ENCODE results near the gene VAMP5. TPM values are rescaled to one million over a fixed set of nuclear protein-coding genes. Genes with fewer than 3 reads are reported as not detected.

VAMP5 gene, protein sequence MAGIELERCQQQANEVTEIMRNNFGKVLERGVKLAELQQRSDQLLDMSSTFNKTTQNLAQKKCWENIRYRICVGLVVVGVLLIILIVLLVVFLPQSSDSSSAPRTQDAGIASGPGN
- total RNA-seq (46.0 TPM), polyA plus RNA-seq (ENCODE audit: insufficient read depth, low read depth, low replicate concordance) (145 TPM)
- long read RNA-seq, donor 1, transcript VAMP5-201 (3 exons, 689 nt) = major isoform, 22 of 31 reads
- long read RNA-seq, donor 1, partial matches to known transcripts = 7 of 31 reads
- long read RNA-seq, donor 1, other reads (novel, unspliced or antisense) = 0 of 31 reads
- long read RNA-seq, donor 2, transcript VAMP5-201 (3 exons, 689 nt) = major isoform, 23 of 47 reads
- long read RNA-seq, donor 2, partial matches to known transcripts = 24 of 47 reads
- long read RNA-seq, donor 2, other reads (novel, unspliced or antisense) = 0 of 47 reads
- long read RNA-seq, donor 3, transcript VAMP5-201 (3 exons, 689 nt) = major isoform, 43 of 44 reads
- long read RNA-seq, donor 3, partial matches to known transcripts = 0 of 44 reads
- long read RNA-seq, donor 3, other reads (novel, unspliced or antisense) = 0 of 44 reads
- long read RNA-seq, donor 4, transcript VAMP5-201 (3 exons, 689 nt) = major isoform, 22 of 39 reads
- long read RNA-seq, donor 4, partial matches to known transcripts = 17 of 39 reads
- long read RNA-seq, donor 4, other reads (novel, unspliced or antisense) = 0 of 39 reads
- long read RNA-seq, donor 5, partial matches to known transcripts = 0 of 2 reads
- long read RNA-seq, donor 5, other reads (novel, unspliced or antisense) = 0 of 2 reads
- long read RNA-seq, donor 6, transcript VAMP5-201 (3 exons, 689 nt) = major isoform, 73 of 108 reads
- long read RNA-seq, donor 6, partial matches to known transcripts = 22 of 108 reads
- long read RNA-seq, donor 6, other reads (novel, unspliced or antisense) = 11 of 108 reads
- long read RNA-seq, donor 7, transcript VAMP5-201 (3 exons, 689 nt) = major isoform, 14 of 18 reads
- long read RNA-seq, donor 7, partial matches to known transcripts = 4 of 18 reads
- long read RNA-seq, donor 7, other reads (novel, unspliced or antisense) = 0 of 18 reads
- long read RNA-seq, donor 8, transcript VAMP5-201 (3 exons, 689 nt) = major isoform, 45 of 58 reads
- long read RNA-seq, donor 8, partial matches to known transcripts = 0 of 58 reads
- long read RNA-seq, donor 8, other reads (novel, unspliced or antisense) = 11 of 58 reads
- long read RNA-seq, donor 9, transcript VAMP5-201 (3 exons, 689 nt) = major isoform, 28 of 29 reads
- long read RNA-seq, donor 9, partial matches to known transcripts = 0 of 29 reads
- long read RNA-seq, donor 9, other reads (novel, unspliced or antisense) = 0 of 29 reads
- long read RNA-seq, donor 10, transcript VAMP5-201 (3 exons, 689 nt) = major isoform, 23 of 58 reads
- long read RNA-seq, donor 10, partial matches to known transcripts = 32 of 58 reads
- long read RNA-seq, donor 10, other reads (novel, unspliced or antisense) = 0 of 58 reads

DNA sequence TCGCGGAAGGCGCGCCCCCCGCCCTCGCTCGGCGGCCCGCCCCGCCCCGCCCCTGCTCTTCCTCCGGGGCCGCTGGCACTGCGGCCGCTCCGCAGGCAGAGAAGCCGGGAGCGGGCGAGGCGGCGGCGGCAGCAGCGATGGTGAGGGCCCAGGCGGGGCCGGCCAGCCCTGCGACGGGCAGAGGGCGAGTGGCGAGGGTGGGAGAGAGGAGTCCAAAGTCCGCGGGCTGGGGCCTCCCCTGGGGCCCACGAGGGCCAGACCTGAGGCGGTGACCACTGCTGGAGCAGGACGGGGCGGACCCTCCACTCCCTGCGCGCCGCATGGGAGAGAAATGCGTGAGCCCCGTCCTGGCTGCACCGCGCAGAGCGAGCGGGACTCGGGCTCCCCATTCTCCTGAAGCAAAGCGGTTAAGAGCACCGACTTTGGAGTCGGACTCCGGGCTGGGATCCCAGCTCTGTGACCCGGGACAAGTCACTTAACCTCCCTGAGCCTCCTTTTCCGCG lies at the start of gene VAMP5:
Gene VAMP5 (plus strand): TSS at position 78 of the 503 bp plus-strand sequence. CDS start 60 bp downstream, at position 138.
- H3K4me1 ChIP-seq (ENCODE audit: control insufficient read depth in 2 of 3, insufficient read depth in 2 of 3, low read depth in 1 of 3, low read length in 3 of 3) = peaks cover 0 to 26% (median 10%) of the 10 kb centered on the region in 3 donors
- no peak for TF ChIP-seq CTCF (IDR thresholded peaks at IDR 0.05; ENCODE audit: borderline replicate concordance, extremely low read depth, insufficient read depth)
- no peaks in the 10 kb centered on the region for H3K27me3 ChIP-seq (ENCODE audit: control insufficient read depth, insufficient read depth, low read length)
- FAIRE-seq (no peak), DNase-seq (peak; percentile 55 to 83 (median 68))
- peak within 1 kb of the TSS; percentile 93 to 94 for H3K27ac ChIP-seq (ENCODE audit: low read depth in 2 of 2, low read length in 2 of 2)
- peak within 1 kb of the TSS in 2 of 3 donors; percentile 64 to 80 for H3K9ac ChIP-seq (ENCODE audit: low read length in 3 of 3)
- peaks cover 0 to 8% (median 2%) of the 10 kb centered on the region in 3 donors for H3K36me3 ChIP-seq (ENCODE audit: control insufficient read depth in 2 of 3, insufficient read depth in 3 of 3, low read length in 3 of 3)
- intact Hi-C loops (cut with DNase I) = no loop called here
- no peaks in the 10 kb centered on the region for H3K9me3 ChIP-seq (ENCODE audit: control insufficient read depth in 2 of 3, insufficient read depth in 1 of 3, low read length in 3 of 3)
- peak within 1 kb of the TSS; percentile 56 to 74 (median 67) for H3K4me3 ChIP-seq (ENCODE audit: low read length in 3 of 3)

GRCh38 chr2:85534881-85535280 lies 49.4 kb upstream of the VAMP5 start:
- no peaks in the 10 kb centered on the region for H3K27me3 ChIP-seq (ENCODE audit: control insufficient read depth, insufficient read depth, low read length)
- no peaks in the 10 kb centered on the region for H3K36me3 ChIP-seq (ENCODE audit: control insufficient read depth in 2 of 3, insufficient read depth in 3 of 3, low read length in 3 of 3)
- no peaks in the 10 kb centered on the region for H3K9me3 ChIP-seq (ENCODE audit: control insufficient read depth in 2 of 3, insufficient read depth in 1 of 3, low read length in 3 of 3)
- no peak for FAIRE-seq
- H3K4me3 ChIP-seq (ENCODE audit: low read length in 3 of 3) = no peak overlapping the region
- intact Hi-C loops (cut with DNase I) = no loop called here
- TF ChIP-seq CTCF (IDR thresholded peaks at IDR 0.05; ENCODE audit: borderline replicate concordance, extremely low read depth, insufficient read depth) = no peak
- peaks cover 5 to 8% (median 8%) of the 10 kb centered on the region in 3 donors for H3K4me1 ChIP-seq (ENCODE audit: control insufficient read depth in 2 of 3, insufficient read depth in 2 of 3, low read depth in 1 of 3, low read length in 3 of 3)
- no peak for DNase-seq
- no peak overlapping the region for H3K27ac ChIP-seq (ENCODE audit: low read depth in 2 of 2, low read length in 2 of 2)
- no peak overlapping the region for H3K9ac ChIP-seq (ENCODE audit: low read length in 3 of 3)

- Histone ChIP-seq H3K4me1 (ENCODE audit: control insufficient read depth in 2 of 3, insufficient read depth in 2 of 3, low read depth in 1 of 3, low read length in 3 of 3) (peaks cover 8 to 11% (median 9%) of the 10 kb centered on the region in 3 donors), H3K27me3 (ENCODE audit: control insufficient read depth, insufficient read depth, low read length) (no peaks in the 10 kb centered on the region), H3K4me3 (ENCODE audit: low read length in 3 of 3) (no peak overlapping the region), H3K9me3 (ENCODE audit: control insufficient read depth in 2 of 3, insufficient read depth in 1 of 3, low read length in 3 of 3) (no peaks in the 10 kb centered on the region), H3K27ac (ENCODE audit: low read depth in 2 of 2, low read length in 2 of 2) (no peak overlapping the region), H3K9ac (ENCODE audit: low read length in 3 of 3) (peak overlapping the region in 1 of 3 donors; percentile 100), H3K36me3 (ENCODE audit: control insufficient read depth in 2 of 3, insufficient read depth in 3 of 3, low read length in 3 of 3) (peaks cover 1 to 6% (median 3%) of the 10 kb centered on the region in 3 donors)
- peak in 2 of 5 donors; percentile 32 to 44 for DNase-seq
- intact Hi-C loops (cut with DNase I) = no loop called here
- no peak for FAIRE-seq
- no peak for TF ChIP-seq CTCF (IDR thresholded peaks at IDR 0.05; ENCODE audit: borderline replicate concordance, extremely low read depth, insufficient read depth)
These were observed 47.8 kb upstream of the VAMP5 start for GRCh38 chr2:85536479-85536878.
